DMS79 treated with DMSO at 0.1 percent for 48 hours (cell line): Measurements from ENCODE around the gene MAP4K3.

ENCODE experiments used
- DNase-seq: peaks from one replicate; lab custom pipeline; 2025; lab: John Stamatoyannopoulos, UW

Gene MAP4K3

GRCh38 chr2:39436592-39437521, at the start of gene MAP4K3:
Gene MAP4K3, minus strand, starts transcription at chr2:39437285. Its CDS starts 298 bp downstream, at chr2:39436987.
- DNase-seq = peak; percentile 92

- DNase-seq = no peak
These were observed 49.0 kb upstream of the MAP4K3 start for GRCh38 chr2:39486071-39486470.

- DNase-seq = no peak
These were observed 47.8 kb upstream of the MAP4K3 start for GRCh38 chr2:39484620-39485495.

- no peak for DNase-seq
These were observed 47.1 kb upstream of the MAP4K3 start for GRCh38 chr2:39484206-39484605.

- no peak for DNase-seq
These were observed 46.4 kb upstream of the MAP4K3 start for GRCh38 chr2:39483534-39483933.

- DNase-seq = no peak
These were observed 44.5 kb upstream of the MAP4K3 start for GRCh38 chr2:39481611-39482010.

GRCh38 chr2:39479696-39480095, 42.6 kb upstream of the MAP4K3 start:
- no peak for DNase-seq

- no peak for DNase-seq
These were observed 42.1 kb upstream of the MAP4K3 start for GRCh38 chr2:39479053-39479670.

GRCh38 chr2:39476524-39476923, 39.4 kb upstream of the MAP4K3 start:
- no peak for DNase-seq

- DNase-seq = no peak
These were observed 37.9 kb upstream of the MAP4K3 start for GRCh38 chr2:39475006-39475405.

GRCh38 chr2:39470580-39470979, 33.5 kb upstream of the MAP4K3 start:
- DNase-seq = no peak

- DNase-seq = no peak
These were observed 32.7 kb upstream of the MAP4K3 start for GRCh38 chr2:39469807-39470206.

GRCh38 chr2:39468579-39469451, 31.7 kb upstream of the MAP4K3 start:
- no peak for DNase-seq

GRCh38 chr2:39466311-39466710, 29.2 kb upstream of the MAP4K3 start:
- no peak for DNase-seq

GRCh38 chr2:39464864-39465263, 27.8 kb upstream of the MAP4K3 start:
- no peak for DNase-seq

- DNase-seq = no peak
These were observed 18.7 kb upstream of the MAP4K3 start for GRCh38 chr2:39455826-39456225.

GRCh38 chr2:39452396-39452795, 15.3 kb upstream of the MAP4K3 start:
- DNase-seq = no peak

GRCh38 chr2:39451954-39452353, 14.9 kb upstream of the MAP4K3 start:
- DNase-seq = no peak

- no peak for DNase-seq
These were observed 11.1 kb upstream of the MAP4K3 start for GRCh38 chr2:39448169-39448502.

- no peak for DNase-seq
These were observed 10.4 kb upstream of the MAP4K3 start for GRCh38 chr2:39447266-39448168.
